Measurements from ENCODE around the gene TMEM198. TPM values are rescaled to one million over a fixed set of nuclear protein-coding genes. Genes with fewer than 3 reads are reported as not detected.

TMEM198 gene
- total and polyA plus RNA-seq, 4 donors = 0.74 to 1.9 (median 1.5) TPM

DNA sequence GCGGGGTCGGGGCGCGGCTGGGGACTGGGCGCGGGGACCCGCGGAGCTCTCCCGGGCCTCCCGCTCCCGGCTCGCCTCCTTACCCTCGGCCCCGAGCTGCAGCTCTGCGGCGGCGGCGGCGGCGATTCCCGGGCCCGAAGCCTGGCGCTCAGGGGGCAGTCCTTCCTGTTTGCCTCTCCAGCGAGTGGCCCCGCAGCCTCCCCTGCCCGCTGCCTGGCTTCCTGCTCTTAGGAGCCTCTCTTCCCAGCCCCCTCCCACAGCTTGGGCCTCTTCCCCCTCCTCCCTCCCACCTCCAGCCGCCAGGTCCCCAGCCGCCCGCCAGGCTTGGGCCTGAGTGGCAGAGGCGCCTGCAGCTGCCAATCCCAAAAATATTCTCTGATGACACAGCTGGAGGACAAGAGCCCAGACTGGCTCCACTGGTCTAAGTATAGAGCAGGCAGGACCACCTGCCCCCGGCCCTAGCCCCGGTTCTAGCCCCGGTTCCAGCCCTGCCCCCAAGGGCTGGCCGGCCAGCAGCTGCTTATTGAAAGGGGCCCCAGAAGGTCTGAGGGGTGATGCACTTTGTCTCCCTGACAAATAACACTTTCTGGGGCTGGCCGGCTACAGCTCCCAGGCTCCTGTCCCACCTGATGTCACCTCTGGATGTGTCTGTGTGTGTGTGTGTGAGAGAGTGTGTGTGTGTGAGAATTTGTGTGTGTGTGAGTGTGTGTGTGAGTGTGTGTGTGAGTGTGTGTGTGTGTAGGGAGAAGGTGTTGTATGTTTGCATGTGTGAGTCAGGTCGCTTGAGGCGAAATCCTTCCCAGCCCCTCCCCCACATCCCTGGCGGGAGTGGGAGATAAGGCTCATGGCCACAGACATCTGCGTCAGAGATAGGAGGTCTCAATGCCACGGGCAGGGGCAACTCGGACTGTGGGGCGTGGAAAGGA is 27.7 kb downstream of the TMEM198 start, which contains the start of gene OBSL1:
OBSL1 (minus strand) TSS at position 229 of the 926 bp plus-strand sequence. CDS start 307 bp downstream, outside the sequence.
- H3K4me1 ChIP-seq (ENCODE audit: control insufficient read depth in 4 of 4, insufficient read depth in 4 of 4, low read length in 3 of 4) = peaks cover 4 to 15% (median 6%) of the 10 kb centered on the region in 4 donors
- peak; percentile 64 for DNase-seq (ENCODE audit: low spot score)
- peak within 1 kb of the TSS; percentile 57 to 81 (median 65) for H3K4me3 ChIP-seq (ENCODE audit: low read depth in 1 of 3, low read length in 3 of 3)
- TF ChIP-seq FOXA2 (IDR thresholded peaks at IDR 0.05) (no peak), RXRA (IDR thresholded peaks at IDR 0.05) (peak in 1 of 2 donors; percentile 8), YY1 (IDR thresholded peaks at IDR 0.05) (no peak), TAF1 (conservative IDR thresholded peaks at IDR 0.05) (no peak), EGR1 (IDR thresholded peaks at IDR 0.05; ENCODE audit: low read depth in 2 of 2) (no peak), SP1 (IDR thresholded peaks at IDR 0.05) (no peak), ZBTB33 (IDR thresholded peaks at IDR 0.05) (no peak)
- TF ChIP-seq, protein P1, sequence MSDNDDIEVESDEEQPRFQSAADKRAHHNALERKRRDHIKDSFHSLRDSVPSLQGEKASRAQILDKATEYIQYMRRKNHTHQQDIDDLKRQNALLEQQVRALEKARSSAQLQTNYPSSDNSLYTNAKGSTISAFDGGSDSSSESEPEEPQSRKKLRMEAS (IDR thresholded peaks at IDR 0.05) = no peak
- no peaks in the 10 kb centered on the region for H3K27me3 ChIP-seq (ENCODE audit: control insufficient read depth in 4 of 4, insufficient read depth in 4 of 4, low read length in 3 of 4)
- peak within 1 kb of the TSS; percentile 37 to 48 for H3K9ac ChIP-seq (ENCODE audit: low read depth in 1 of 2, low read length in 2 of 2)
- peaks cover 0 to 6% (median 1%) of the 10 kb centered on the region in 4 donors for H3K36me3 ChIP-seq (ENCODE audit: control insufficient read depth in 4 of 4, insufficient read depth in 3 of 4, low read depth in 1 of 4, low read length in 3 of 4)
- H3K9me3 ChIP-seq (ENCODE audit: control insufficient read depth in 4 of 4, low read length in 3 of 4) = no peaks in the 10 kb centered on the region
- WGBS = 8% methylated on average over 42 of the region's 42 CpGs
- peak within 1 kb of the TSS in 1 of 2 donors; percentile 53 for H3K27ac ChIP-seq (ENCODE audit: low read depth in 1 of 2, low read length in 2 of 2)

DNA sequence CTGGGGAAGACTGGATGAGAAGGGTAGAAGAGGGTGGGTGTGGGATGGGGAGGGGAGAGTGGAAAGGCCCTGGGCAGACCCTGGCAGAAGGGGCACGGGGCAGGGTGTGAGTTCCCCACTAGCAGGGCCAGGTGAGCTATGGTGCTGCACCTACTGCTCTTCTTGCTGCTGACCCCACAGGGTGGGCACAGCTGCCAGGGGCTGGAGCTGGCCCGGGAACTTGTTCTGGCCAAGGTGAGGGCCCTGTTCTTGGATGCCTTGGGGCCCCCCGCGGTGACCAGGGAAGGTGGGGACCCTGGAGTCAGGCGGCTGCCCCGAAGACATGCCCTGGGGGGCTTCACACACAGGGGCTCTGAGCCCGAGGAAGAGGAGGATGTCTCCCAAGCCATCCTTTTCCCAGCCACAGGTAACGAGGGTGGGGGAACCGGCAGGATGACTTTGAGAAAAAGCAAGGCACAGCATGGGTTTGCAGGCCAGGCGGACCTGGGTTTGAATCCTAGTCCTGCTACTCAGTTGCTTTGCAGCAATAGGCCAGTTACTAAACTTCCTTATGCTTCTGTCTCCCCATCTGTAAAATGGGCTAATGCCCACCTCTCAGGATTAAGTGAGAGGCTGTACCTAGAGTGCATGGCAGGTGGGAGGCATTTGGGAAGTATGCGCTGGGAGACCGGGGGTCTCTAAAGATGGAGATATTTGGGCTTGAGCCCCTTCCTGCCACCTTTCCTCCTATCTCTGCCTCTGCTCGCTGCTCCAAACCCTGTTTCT is 28.6 kb downstream of the TMEM198 start, which contains the start of gene INHA:
INHA (plus strand) TSS at position 74 of the 765 bp plus-strand sequence; CDS start at position 139, 65 bp downstream.
- Histone ChIP-seq H3K36me3 (ENCODE audit: control insufficient read depth in 4 of 4, insufficient read depth in 3 of 4, low read depth in 1 of 4, low read length in 3 of 4) (peaks cover 0 to 4% (median 0%) of the 10 kb centered on the region in 4 donors), H3K27me3 (ENCODE audit: control insufficient read depth in 4 of 4, insufficient read depth in 4 of 4, low read length in 3 of 4) (no peaks in the 10 kb centered on the region), H3K4me1 (ENCODE audit: control insufficient read depth in 4 of 4, insufficient read depth in 4 of 4, low read length in 3 of 4) (peaks cover 4 to 15% (median 6%) of the 10 kb centered on the region in 4 donors), H3K27ac (ENCODE audit: low read depth in 1 of 2, low read length in 2 of 2) (peak within 1 kb of the TSS in 1 of 2 donors; percentile 53), H3K9me3 (ENCODE audit: control insufficient read depth in 4 of 4, low read length in 3 of 4) (no peaks in the 10 kb centered on the region), H3K9ac (ENCODE audit: low read depth in 1 of 2, low read length in 2 of 2) (peak within 1 kb of the TSS in 1 of 2 donors; percentile 48), H3K4me3 (ENCODE audit: low read depth in 1 of 3, low read length in 3 of 3) (peak within 1 kb of the TSS; percentile 12 to 81 (median 54))
- no peak for DNase-seq (ENCODE audit: low spot score)
- TF ChIP-seq GABPA (IDR thresholded peaks at IDR 0.05 in 1 of 2, conservative IDR thresholded peaks at IDR 0.05 in 1 of 2) (no peak), CTCF (IDR thresholded peaks at IDR 0.05; ENCODE audit: low read depth, low read length, missing input control) (no peak), HNF4A (conservative IDR thresholded peaks at IDR 0.05) (no peak), ZBTB33 (IDR thresholded peaks at IDR 0.05) (no peak), NR2F2 (IDR thresholded peaks at IDR 0.05) (no peak), FOXA2 (IDR thresholded peaks at IDR 0.05) (no peak), RXRA (IDR thresholded peaks at IDR 0.05) (no peak), YY1 (IDR thresholded peaks at IDR 0.05) (no peak), TAF1 (conservative IDR thresholded peaks at IDR 0.05) (no peak), RAD21 (IDR thresholded peaks at IDR 0.05) (no peak), SP1 (IDR thresholded peaks at IDR 0.05) (no peak), REST (IDR thresholded peaks at IDR 0.05) (no peak)
- TF ChIP-seq, protein P1 (IDR thresholded peaks at IDR 0.05) = no peak
- TF ChIP-seq, protein P2, sequence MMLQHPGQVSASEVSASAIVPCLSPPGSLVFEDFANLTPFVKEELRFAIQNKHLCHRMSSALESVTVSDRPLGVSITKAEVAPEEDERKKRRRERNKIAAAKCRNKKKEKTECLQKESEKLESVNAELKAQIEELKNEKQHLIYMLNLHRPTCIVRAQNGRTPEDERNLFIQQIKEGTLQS (IDR thresholded peaks at IDR 0.05) = no peak
- 87% methylated on average over 13 of the region's 13 CpGs for WGBS
